PFSK-1 (cell line): ENCODE measurements around the gene SLC9A9.

Experiments
- FOXP2 ChIP-seq: optimal IDR thresholded peaks from 2 replicates; pipeline ENCODE3; 2011; ENCODE audit warnings: borderline replicate concordance, control low read depth, inconsistent platforms; ENCODE audit not compliant: insufficient read depth; ENCODE audit errors: extremely low read length, extremely low read depth
- POLR2AphosphoS5 ChIP-seq: IDR thresholded peaks from 2 replicates; pipeline ENCODE4 v1.6.1; 2012; ENCODE audit warnings: low read depth, mild to moderate bottlenecking, control low read depth, low read length, moderate library complexity
- REST ChIP-seq, 2 experiments: IDR thresholded peaks; 2 replicates each; pipeline versions ENCODE4 v1.6.1 to v1.8.0; 2011 to 2012; ENCODE audit warnings: low read depth in 2 of 2, low read length in 2 of 2, control low read depth in 1 of 2, inconsistent platforms in 1 of 2, mild to moderate bottlenecking in 1 of 2, moderate library complexity in 1 of 2; ENCODE audit not compliant: insufficient read depth in 1 of 2
- SIN3A ChIP-seq: IDR thresholded peaks from 2 replicates; pipeline ENCODE4 v1.6.1; 2012; ENCODE audit warnings: mild to moderate bottlenecking, low read length, moderate library complexity, borderline replicate concordance; ENCODE audit not compliant: insufficient read depth
- TAF1 ChIP-seq: IDR thresholded peaks from 2 replicates; pipeline ENCODE4 v1.6.1; 2012; ENCODE audit warnings: low read length, control low read depth, borderline replicate concordance; ENCODE audit not compliant: insufficient read depth

- TF ChIP-seq POLR2AphosphoS5 (no peak), REST (IDR thresholded peaks at IDR 0.05; ENCODE audit: insufficient read depth in 1 of 2, low read depth in 2 of 2, low read length in 2 of 2) (no peak), FOXP2 (no peak), SIN3A (no peak), TAF1 (no peak)
Measured at GRCh38 chr3:143428294-143428693, 420.0 kb downstream of the SLC9A9 start.
